WTC11 (cell line): Measurements from ENCODE around the gene PSMD13. TPM values are rescaled to one million over a fixed set of nuclear protein-coding genes. Genes with fewer than 3 reads are reported as not detected.

Experiments used
- ATAC-seq: fragments of 200-7000 bp; cut with Tn5 transposase; 2 replicates; pipeline ENCODE4 v1.10.0; 2021; ENCODE audit warnings: mild to moderate bottlenecking, moderate library complexity
- CTCF ChIA-PET: fragments of 300-600 bp; sonication (Branson Sonifier 250); formaldehyde crosslinking; loops from one replicate; lab custom pipeline; 2021; ENCODE audit warnings: antibody characterized with exemption; lab: Charles Lee
- POLR2A ChIA-PET: fragments of 350-600 bp; sonication (Branson Sonifier 250); formaldehyde crosslinking; loops from one replicate; lab custom pipeline; 2021; ENCODE audit warnings: antibody characterized with exemption; lab: Charles Lee
- DNase-seq: peaks from one replicate; pipeline ENCODE4 v3.0.0; 2021; ENCODE audit warnings: low spot score
- H3K27ac Mint-ChIP-seq: 2 replicates; pipeline ENCODE4 v1.8.0; 2021; ENCODE audit warnings: mixed read lengths
- H3K27me3 Mint-ChIP-seq: 2 replicates; pipeline ENCODE4 v1.8.0; 2021; ENCODE audit warnings: low read depth, mild to moderate bottlenecking, moderate library complexity, mixed read lengths
- H3K36me3 Mint-ChIP-seq: 2 replicates; pipeline ENCODE4 v1.8.0; 2021; ENCODE audit warnings: mixed read lengths
- H3K4me1 Mint-ChIP-seq: 2 replicates; pipeline ENCODE4 v1.8.0; 2022; ENCODE audit warnings: mixed read lengths
- H3K4me3 Mint-ChIP-seq: 2 replicates; pipeline ENCODE4 v1.8.0; 2021; ENCODE audit warnings: mild to moderate bottlenecking, moderate library complexity, mixed read lengths
- H3K9me3 Mint-ChIP-seq: 2 replicates; pipeline ENCODE4 v1.8.0; 2021; ENCODE audit warnings: mixed read lengths
- E2F5 ChIP-seq: sonication (generic); formaldehyde crosslinking; IDR thresholded peaks from 2 replicates; pipeline ENCODE4 v1.8.1; 2022; ENCODE audit warnings: mild to moderate bottlenecking, moderate library complexity, missing genetic modification reagents
- ETV6 ChIP-seq: sonication (generic); formaldehyde crosslinking; IDR thresholded peaks from 2 replicates; pipeline ENCODE4 v1.8.1; 2022; ENCODE audit warnings: mild to moderate bottlenecking, missing genetic modification reagents
- FOXP1 ChIP-seq: sonication (generic); formaldehyde crosslinking; IDR thresholded peaks from 2 replicates; pipeline ENCODE4 v1.8.0; 2022; ENCODE audit warnings: missing genetic modification reagents, mild to moderate bottlenecking, moderate library complexity, borderline replicate concordance
- HMGA2 ChIP-seq: fragments of 250-450 bp; sonication (Bioruptor Pico); IDR thresholded peaks from 2 replicates; pipeline ENCODE4 v1.4.0; 2021; ENCODE audit warnings: mild to moderate bottlenecking, moderate library complexity
- IRF1 ChIP-seq: sonication (generic); formaldehyde crosslinking; IDR thresholded peaks from 2 replicates; pipeline ENCODE4 v1.8.0; 2023; ENCODE audit warnings: missing genetic modification reagents
- NR3C1 ChIP-seq: sonication (generic); formaldehyde crosslinking; conservative IDR thresholded peaks from 2 replicates; pipeline ENCODE4 v1.8.1; 2023; ENCODE audit warnings: low read depth, mild to moderate bottlenecking, missing genetic modification reagents
- PRDM15 ChIP-seq: sonication (generic); formaldehyde crosslinking; IDR thresholded peaks from 2 replicates; pipeline ENCODE4 v1.8.0; 2022; ENCODE audit warnings: missing genetic modification reagents
- TEAD1 ChIP-seq: sonication (generic); formaldehyde crosslinking; IDR thresholded peaks from 2 replicates; pipeline ENCODE4 v1.8.0; 2022; ENCODE audit warnings: mild to moderate bottlenecking, missing genetic modification reagents
- ZBTB43 ChIP-seq: sonication (generic); formaldehyde crosslinking; IDR thresholded peaks from 2 replicates; pipeline ENCODE4 v1.8.1; 2023; ENCODE audit warnings: mild to moderate bottlenecking, missing genetic modification reagents
- ZNF263 ChIP-seq: sonication (generic); formaldehyde crosslinking; IDR thresholded peaks from 2 replicates; pipeline ENCODE4 v1.8.1; 2022; ENCODE audit warnings: low read depth, mild to moderate bottlenecking, moderate library complexity, missing genetic modification reagents
- ZNF423 ChIP-seq: fragments of 250-450 bp; sonication (Bioruptor Pico); IDR thresholded peaks from 2 replicates; pipeline ENCODE4 v2.1.2; 2022; ENCODE audit warnings: mild to moderate bottlenecking, moderate library complexity
- ZNF425 ChIP-seq: fragments of 250-450 bp; sonication (Bioruptor Pico); conservative IDR thresholded peaks from 2 replicates; pipeline ENCODE4 v1.9.0; 2021; ENCODE audit warnings: mild to moderate bottlenecking
- ZNF512 ChIP-seq: sonication (generic); formaldehyde crosslinking; IDR thresholded peaks from 2 replicates; pipeline ENCODE4 v1.8.1; 2022; ENCODE audit warnings: missing genetic modification reagents, borderline replicate concordance
- ZNF671 ChIP-seq: fragments of 250-450 bp; sonication (Bioruptor Pico); IDR thresholded peaks from 2 replicates; pipeline ENCODE4 v1.8.0; 2021; ENCODE audit warnings: mild to moderate bottlenecking
- total RNA-seq: library from RNA; stranded (reverse); gene quantifications from 3 replicates; pipeline ENCODE4 v1.2.3, GENCODE V29; 2021

Gene PSMD13
- total RNA-seq, 1 experiment from 2014 or later: 148 TPM

- ChIA-PET POLR2A (no interaction called here), CTCF (no interaction called here)
- DNase-seq: no peak
- H3K27me3 Mint-ChIP-seq: no peaks in the 10 kb centered on the region
- H3K36me3 Mint-ChIP-seq: peaks cover 13% of the 10 kb centered on the region
- H3K4me1 Mint-ChIP-seq: peaks cover 4% of the 10 kb centered on the region; the same call in 1 of the 2 replicates
- no peak overlapping the region for H3K4me3 Mint-ChIP-seq
- H3K9me3 Mint-ChIP-seq: no peaks in the 10 kb centered on the region
- no peak for ATAC-seq
- H3K27ac Mint-ChIP-seq: no peak overlapping the region
- TF ChIP-seq ZBTB43: no peak
- TF ChIP-seq ZNF263 (CRISPR knock-in tag): no peak
- TF ChIP-seq E2F5: no peak
- no peak for TF ChIP-seq IRF1 (CRISPR knock-in tag)
- no peak for TF ChIP-seq PRDM15 (CRISPR knock-in tag)
- TF ChIP-seq HMGA2 (CRISPR knock-in tag): no peak
- TF ChIP-seq ETV6 (CRISPR knock-in tag): no peak
- no peak for TF ChIP-seq NR3C1 (CRISPR knock-in tag)
- TF ChIP-seq ZNF423 (CRISPR knock-in tag): no peak
- no peak for TF ChIP-seq ZNF425 (CRISPR knock-in tag)
- no peak for TF ChIP-seq TEAD1 (CRISPR knock-in tag)
- TF ChIP-seq FOXP1 (CRISPR knock-in tag): no peak
- no peak for TF ChIP-seq ZNF512
- TF ChIP-seq ZNF671: no peak
- TF ChIP-seq, all 79 proteins: peak for 0
These were observed 33.5 kb upstream of the PSMD13 start for GRCh38 chr11:203056-203944.
